Measurements from ENCODE around the gene SEMA5B.

Gene SEMA5B

GRCh38 chr3:123046262-123047061 lies 18.9 kb upstream of the SEMA5B start:
- H3K36me3 Mint-ChIP-seq (ENCODE audit: low read depth), result no peaks in the 10 kb centered on the region
- no peak for DNase-seq
- H3K4me1 Mint-ChIP-seq (ENCODE audit: low read depth), result no peaks in the 10 kb centered on the region
- peaks cover 13% of the 10 kb centered on the region for H3K27me3 Mint-ChIP-seq
- H3K27ac Mint-ChIP-seq, result no peak overlapping the region
- no peaks in the 10 kb centered on the region for H3K9me3 Mint-ChIP-seq
- H3K4me3 Mint-ChIP-seq, result no peak overlapping the region

GRCh38 chr3:123044981-123045763 lies 17.6 kb upstream of the SEMA5B start:
- Mint-ChIP-seq H3K4me3 (no peak overlapping the region), H3K27me3 (peaks cover 22% of the 10 kb centered on the region)

DNA sequence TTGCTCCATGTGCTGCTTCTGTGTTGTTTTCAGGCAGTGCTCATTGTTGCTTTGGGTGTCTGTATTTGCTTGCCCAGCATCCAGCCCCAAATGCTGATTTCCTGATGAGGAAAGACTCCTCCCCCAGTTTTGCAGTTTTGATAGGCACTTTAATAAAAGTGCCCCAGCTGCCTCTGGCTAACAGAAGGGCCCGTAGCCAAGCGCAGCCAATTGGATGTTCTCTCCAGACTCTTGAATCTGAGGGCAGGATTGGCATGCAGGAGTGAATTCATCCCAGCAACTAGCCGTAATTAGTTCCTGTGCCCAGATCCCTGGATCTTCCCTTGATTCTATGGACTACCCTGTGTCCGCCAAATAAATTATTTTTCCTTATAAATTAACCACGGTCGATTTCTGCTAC lies 14.8 kb upstream of the SEMA5B start:
- Mint-ChIP-seq H3K4me3 (no peak overlapping the region), H3K27me3 (peaks cover 37% of the 10 kb centered on the region), H3K27ac (no peak overlapping the region)

More at GRCh38 chr3:123044981-123045763, 17.6 kb upstream of the SEMA5B start:
- DNase-seq, result no peak
- no peak overlapping the region for H3K27ac Mint-ChIP-seq
- no peaks in the 10 kb centered on the region for H3K4me1 Mint-ChIP-seq (ENCODE audit: low read depth)
- no peaks in the 10 kb centered on the region for H3K36me3 Mint-ChIP-seq (ENCODE audit: low read depth)
- H3K9me3 Mint-ChIP-seq, result no peaks in the 10 kb centered on the region

GRCh38 chr3:123039178-123039577 lies 11.6 kb upstream of the SEMA5B start:
- no peak for DNase-seq
- no peaks in the 10 kb centered on the region for H3K9me3 Mint-ChIP-seq
- H3K36me3 Mint-ChIP-seq (ENCODE audit: low read depth), result no peaks in the 10 kb centered on the region
- H3K27ac Mint-ChIP-seq, result no peak overlapping the region
- no peak overlapping the region for H3K4me3 Mint-ChIP-seq
- peaks cover 57% of the 10 kb centered on the region for H3K27me3 Mint-ChIP-seq
- H3K4me1 Mint-ChIP-seq (ENCODE audit: low read depth), result no peaks in the 10 kb centered on the region

More for the DNA sequence above, 14.8 kb upstream of the SEMA5B start:
- H3K36me3 Mint-ChIP-seq (ENCODE audit: low read depth), result no peaks in the 10 kb centered on the region
- no peaks in the 10 kb centered on the region for H3K9me3 Mint-ChIP-seq
- H3K4me1 Mint-ChIP-seq (ENCODE audit: low read depth), result no peaks in the 10 kb centered on the region
- DNase-seq, result no peak

- Mint-ChIP-seq H3K27ac (no peak overlapping the region), H3K4me3 (no peak overlapping the region), H3K27me3 (peaks cover 56% of the 10 kb centered on the region), H3K9me3 (no peaks in the 10 kb centered on the region), H3K4me1 (ENCODE audit: low read depth) (no peaks in the 10 kb centered on the region), H3K36me3 (ENCODE audit: low read depth) (no peaks in the 10 kb centered on the region)
- DNase-seq, result no peak
These were observed 11.2 kb upstream of the SEMA5B start for GRCh38 chr3:123038751-123039150.

DNA sequence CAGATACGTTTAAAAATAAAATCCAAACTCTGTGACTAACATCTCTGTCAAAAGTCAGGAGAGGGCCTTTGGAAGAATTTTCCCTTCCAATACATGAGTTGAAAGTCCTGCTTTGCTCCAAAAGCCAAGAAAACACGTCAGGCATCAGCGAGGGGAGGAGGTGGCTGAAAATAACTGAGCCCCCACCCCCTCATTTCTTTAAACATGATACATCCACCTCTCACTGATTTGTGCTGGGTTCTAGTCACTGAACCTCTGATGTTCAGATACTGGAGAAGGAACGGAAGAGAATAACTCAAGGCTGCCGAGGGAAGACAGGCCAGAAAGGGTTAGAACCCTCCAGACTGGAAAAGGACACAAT lies 9.4 kb upstream of the SEMA5B start:
- Mint-ChIP-seq H3K27ac (no peak overlapping the region), H3K27me3 (peaks cover 57% of the 10 kb centered on the region), H3K4me3 (no peak overlapping the region), H3K9me3 (no peaks in the 10 kb centered on the region), H3K4me1 (ENCODE audit: low read depth) (no peaks in the 10 kb centered on the region), H3K36me3 (ENCODE audit: low read depth) (no peaks in the 10 kb centered on the region)
- no peak for DNase-seq

- Mint-ChIP-seq H3K9me3 (no peaks in the 10 kb centered on the region), H3K27ac (no peak overlapping the region), H3K4me3 (no peak overlapping the region), H3K4me1 (ENCODE audit: low read depth) (no peaks in the 10 kb centered on the region), H3K36me3 (ENCODE audit: low read depth) (no peaks in the 10 kb centered on the region), H3K27me3 (peaks cover 55% of the 10 kb centered on the region)
- DNase-seq, result no peak
These were observed 8.9 kb upstream of the SEMA5B start for GRCh38 chr3:123036352-123037014.

- DNase-seq, result no peak
- Mint-ChIP-seq H3K27ac (no peak overlapping the region), H3K9me3 (no peaks in the 10 kb centered on the region), H3K4me1 (ENCODE audit: low read depth) (no peaks in the 10 kb centered on the region), H3K36me3 (ENCODE audit: low read depth) (no peaks in the 10 kb centered on the region), H3K27me3 (peaks cover 46% of the 10 kb centered on the region), H3K4me3 (no peak overlapping the region)
These were observed 7.4 kb upstream of the SEMA5B start for GRCh38 chr3:123034996-123035395.

DNA sequence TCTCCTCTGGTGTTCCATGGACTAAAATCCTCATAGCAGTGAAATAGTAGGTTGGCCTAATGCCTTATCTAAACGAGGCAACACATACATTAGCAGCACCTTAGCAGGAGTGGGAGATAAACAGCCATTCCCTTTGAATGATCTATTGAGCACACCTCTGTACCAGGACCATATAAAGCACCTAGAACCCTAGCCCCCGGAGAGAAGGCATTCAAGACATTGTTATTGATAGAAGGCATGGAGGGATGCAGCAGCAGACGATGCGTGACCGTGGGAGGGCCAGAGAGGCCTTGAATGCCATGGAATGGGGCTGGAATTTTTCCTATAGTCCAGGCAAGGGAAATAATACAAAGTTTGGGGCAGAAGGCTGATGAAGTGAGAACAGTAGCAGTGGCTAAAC lies 6.6 kb upstream of the SEMA5B start:
- DNase-seq, result no peak
- Mint-ChIP-seq H3K4me1 (ENCODE audit: low read depth) (no peaks in the 10 kb centered on the region), H3K4me3 (no peak overlapping the region), H3K27me3 (peaks cover 41% of the 10 kb centered on the region), H3K9me3 (no peaks in the 10 kb centered on the region), H3K27ac (no peak overlapping the region), H3K36me3 (ENCODE audit: low read depth) (no peaks in the 10 kb centered on the region)

- Mint-ChIP-seq H3K36me3 (ENCODE audit: low read depth) (no peaks in the 10 kb centered on the region), H3K27ac (no peak overlapping the region), H3K4me1 (ENCODE audit: low read depth) (peaks cover 7% of the 10 kb centered on the region), H3K27me3 (peaks cover 30% of the 10 kb centered on the region), H3K9me3 (no peaks in the 10 kb centered on the region), H3K4me3 (no peak overlapping the region)
- no peak for DNase-seq
These were observed 4.5 kb upstream of the SEMA5B start for GRCh38 chr3:123032057-123032456.

- Mint-ChIP-seq H3K4me3 (no peak overlapping the region), H3K36me3 (ENCODE audit: low read depth) (no peaks in the 10 kb centered on the region), H3K4me1 (ENCODE audit: low read depth) (peaks cover 13% of the 10 kb centered on the region), H3K27me3 (peaks cover 33% of the 10 kb centered on the region), H3K27ac (no peak overlapping the region), H3K9me3 (no peaks in the 10 kb centered on the region)
- no peak for DNase-seq
These were observed 3.5 kb upstream of the SEMA5B start for GRCh38 chr3:123031051-123031450.

DNA sequence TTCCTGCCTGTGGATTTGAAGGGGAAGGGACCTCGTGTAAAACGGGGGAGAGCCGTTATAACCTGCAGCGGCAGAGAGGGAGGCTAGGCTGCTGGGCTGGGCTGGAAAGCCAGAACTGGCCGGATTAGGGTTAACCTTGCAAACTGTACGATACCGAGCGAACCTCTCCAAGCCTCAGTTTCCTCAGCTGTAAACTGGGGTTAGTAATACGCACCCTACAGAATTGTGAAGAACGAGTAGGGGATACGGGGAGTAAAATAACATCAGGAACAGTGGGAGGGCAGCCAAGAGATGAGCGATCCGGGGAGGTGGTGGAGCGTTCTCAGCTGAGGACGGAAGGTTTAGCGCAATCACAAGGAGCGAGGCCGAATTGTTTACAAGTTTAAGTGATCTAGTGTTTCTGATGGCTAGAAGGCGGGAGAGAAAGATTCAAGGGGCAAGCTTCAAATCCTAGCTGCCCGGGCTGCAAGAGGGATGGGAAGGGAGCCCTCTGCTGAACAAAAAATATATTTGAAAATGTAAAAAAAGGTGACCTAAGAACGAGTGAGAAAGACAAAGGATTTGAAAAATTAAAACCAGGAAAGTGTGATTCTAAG lies 768 bp upstream of the SEMA5B start:
- no peaks in the 10 kb centered on the region for H3K36me3 Mint-ChIP-seq (ENCODE audit: low read depth)
- H3K4me3 Mint-ChIP-seq, result peak overlapping the region; percentile 59
- H3K4me1 Mint-ChIP-seq (ENCODE audit: low read depth), result peaks cover 17% of the 10 kb centered on the region
- H3K27ac Mint-ChIP-seq, result no peak overlapping the region
- peaks cover 41% of the 10 kb centered on the region for H3K27me3 Mint-ChIP-seq
- peak; percentile 49 for DNase-seq
- H3K9me3 Mint-ChIP-seq, result no peaks in the 10 kb centered on the region

- no peak overlapping the region for H3K27ac Mint-ChIP-seq
- peak; percentile 57 for DNase-seq
- no peaks in the 10 kb centered on the region for H3K9me3 Mint-ChIP-seq
- H3K27me3 Mint-ChIP-seq, result peaks cover 53% of the 10 kb centered on the region
- H3K4me3 Mint-ChIP-seq, result peak overlapping the region; percentile 64
- H3K36me3 Mint-ChIP-seq (ENCODE audit: low read depth), result no peaks in the 10 kb centered on the region
- H3K4me1 Mint-ChIP-seq (ENCODE audit: low read depth), result peaks cover 17% of the 10 kb centered on the region
These were observed 835 bp downstream of the SEMA5B start for GRCh38 chr3:123026565-123027291.

Measured in activated T-cell treated with anti-CD3 and anti-CD28 coated beads, Interleukin-2, amount 50 U/mL, for 24 hours (primary cell).